NCI-H2196 (cell line): ENCODE results near the gene GRB14.
"Not testable (repeated sequence)": the region's sequence is repeated elsewhere in the genome, so short reads cannot be mapped to it uniquely, and the experiment has no call there.

Experiments used
- DNase-seq: peaks from one replicate; lab custom pipeline; 2025; ENCODE audit not compliant: unreplicated experiment; lab: John Stamatoyannopoulos, UW

Gene GRB14

GRCh38 chr2:164560902-164561301, 60.4 kb downstream of the GRB14 start:
- no peak for DNase-seq

GRCh38 chr2:164560181-164560792, 61.0 kb downstream of the GRB14 start:
- DNase-seq = peak; percentile 65

DNA sequence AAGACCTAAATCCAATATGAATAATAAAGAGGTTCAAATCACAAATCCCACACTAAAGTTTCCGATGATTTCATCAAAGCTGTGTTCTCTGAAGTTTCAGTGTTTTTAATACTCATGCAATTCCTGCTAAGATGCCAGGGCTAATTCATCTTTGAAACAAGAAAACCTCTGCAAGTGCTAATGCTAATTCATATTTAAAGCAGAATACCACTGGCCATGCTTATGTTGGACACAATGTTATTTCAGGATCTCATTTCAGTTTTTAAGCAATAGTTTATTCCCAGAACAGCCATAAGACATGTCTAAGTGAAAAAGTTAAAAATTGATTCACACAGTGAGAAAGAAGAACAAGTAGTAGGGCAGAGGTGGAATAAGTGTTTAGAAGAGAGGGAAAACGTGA, 62.8 kb downstream of the GRB14 start:
- DNase-seq = no peak

- no peak for DNase-seq
These were observed 66.8 kb downstream of the GRB14 start for GRCh38 chr2:164554487-164554886.

GRCh38 chr2:164551519-164551918, 69.8 kb downstream of the GRB14 start:
- DNase-seq = no peak

- not testable (repeated sequence) for DNase-seq
These were observed 71.6 kb downstream of the GRB14 start for GRCh38 chr2:164549705-164550104.

DNA sequence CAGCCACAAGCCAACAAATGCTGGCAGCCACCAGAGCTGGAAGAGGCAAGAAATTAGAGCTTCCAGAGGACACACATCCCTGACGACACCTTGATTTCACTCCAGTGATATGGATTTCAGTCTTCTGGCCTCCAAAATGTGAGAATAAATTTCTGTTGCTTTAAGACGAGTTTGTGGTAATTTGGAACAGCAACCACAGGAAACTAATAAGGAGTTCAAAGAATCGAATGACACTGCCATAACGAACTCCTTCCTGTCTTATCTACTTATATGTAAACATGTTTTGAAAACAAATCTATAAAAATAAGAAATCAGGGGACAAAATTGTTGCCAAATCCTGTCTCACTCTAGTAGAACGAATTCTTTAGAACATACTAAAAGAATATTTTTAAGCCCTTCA, 75.8 kb downstream of the GRB14 start:
- DNase-seq = no peak

GRCh38 chr2:164542581-164543021, 78.7 kb downstream of the GRB14 start:
- peak; percentile 57 for DNase-seq

DNA sequence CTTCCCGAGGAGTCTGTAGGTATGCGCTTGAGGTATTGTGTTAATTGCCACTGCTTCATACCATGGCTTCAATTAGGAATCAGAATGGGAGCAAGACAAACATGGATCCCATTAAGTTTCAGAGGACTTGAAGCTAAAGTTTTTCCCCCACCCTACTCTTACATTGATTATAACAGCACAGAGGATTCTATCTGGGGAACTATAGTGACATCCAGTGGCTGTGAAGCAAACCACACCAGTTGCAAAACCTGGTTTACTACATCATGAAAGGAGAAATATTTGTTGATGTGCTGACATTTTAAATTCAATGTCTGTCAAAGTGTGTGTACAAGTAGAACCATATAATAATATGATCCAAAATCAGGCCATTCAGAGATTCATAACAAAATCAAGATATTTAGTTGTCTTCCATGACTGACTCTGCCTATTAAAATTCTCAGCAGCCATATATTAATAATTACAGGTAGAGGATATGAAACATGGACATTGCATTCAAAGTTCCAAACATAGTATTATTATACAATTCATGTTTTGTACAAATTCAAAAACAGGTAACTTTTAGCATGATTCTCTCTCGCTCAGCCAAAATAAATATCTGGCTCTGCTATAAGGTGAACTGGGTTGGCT, 82.9 kb downstream of the GRB14 start:
- DNase-seq = peak; percentile 60

GRCh38 chr2:164535280-164536025, 85.8 kb downstream of the GRB14 start:
- DNase-seq = peak; percentile 14

DNA sequence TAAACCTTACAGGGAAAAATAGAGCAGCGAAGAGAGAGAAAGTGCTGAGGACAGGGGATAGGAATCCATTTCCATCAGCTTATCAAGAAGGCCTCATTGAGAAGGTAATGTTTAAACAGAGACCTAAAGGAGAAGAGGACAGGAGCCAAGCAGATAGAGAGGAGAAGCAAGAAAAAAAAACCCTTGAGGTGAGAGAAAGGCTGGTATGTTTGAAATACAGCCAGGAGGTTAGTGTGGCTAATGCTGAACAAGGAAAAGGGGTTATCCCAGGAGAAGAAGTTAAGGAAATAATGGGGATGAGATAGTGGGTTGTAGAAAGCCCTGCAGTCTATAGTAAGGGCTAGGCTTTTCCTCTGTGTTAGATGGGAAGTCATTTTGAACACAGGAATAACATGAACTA, 90.8 kb downstream of the GRB14 start:
- DNase-seq = no peak

GRCh38 chr2:164523726-164524125, 97.6 kb downstream of the GRB14 start:
- DNase-seq = no peak

GRCh38 chr2:164523009-164523408, 98.3 kb downstream of the GRB14 start:
- DNase-seq = no peak

- DNase-seq = no peak
These were observed 98.7 kb downstream of the GRB14 start for GRCh38 chr2:164522561-164522981.

DNA sequence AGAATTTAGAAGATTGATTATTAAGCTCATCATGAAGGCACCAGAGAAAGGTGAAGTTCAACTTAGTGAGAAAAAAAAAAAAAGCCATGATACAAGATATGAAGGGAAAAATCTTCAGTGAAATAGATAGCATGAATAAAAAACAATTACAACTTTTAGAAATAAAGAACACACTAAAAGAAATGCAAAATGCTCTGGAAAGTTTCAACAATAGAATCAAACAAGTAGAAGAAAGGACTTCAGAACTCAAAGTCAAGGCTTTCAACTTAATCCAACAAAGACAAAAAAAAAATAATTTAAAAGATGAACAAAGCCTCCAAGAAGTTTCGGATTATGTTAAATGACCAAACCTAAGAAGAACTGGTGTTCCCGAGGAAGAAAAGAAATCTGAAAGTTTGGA, 105.5 kb downstream of the GRB14 start:
- DNase-seq = no peak

DNA sequence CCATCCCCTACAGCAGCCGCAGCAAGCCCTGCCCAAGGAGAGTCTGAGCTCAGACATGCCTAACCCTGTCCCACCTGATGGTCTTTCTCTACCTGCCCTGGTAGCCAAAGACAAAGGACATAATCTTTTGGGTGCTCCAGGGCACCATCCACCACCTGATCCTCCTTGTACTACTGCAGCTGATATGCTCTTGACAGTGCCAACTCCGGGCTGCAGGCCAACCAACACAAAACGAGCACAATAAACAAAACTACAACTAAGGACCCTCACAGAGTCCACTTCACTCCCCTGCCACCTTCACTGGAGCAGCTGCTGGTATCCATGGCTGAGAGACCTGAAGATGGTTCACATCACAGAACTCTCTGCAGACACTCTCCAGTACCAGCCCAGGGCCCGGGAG, 106.3 kb downstream of the GRB14 start:
- DNase-seq = no peak

- DNase-seq = no peak
These were observed 106.8 kb downstream of the GRB14 start for GRCh38 chr2:164514491-164514890.

DNA sequence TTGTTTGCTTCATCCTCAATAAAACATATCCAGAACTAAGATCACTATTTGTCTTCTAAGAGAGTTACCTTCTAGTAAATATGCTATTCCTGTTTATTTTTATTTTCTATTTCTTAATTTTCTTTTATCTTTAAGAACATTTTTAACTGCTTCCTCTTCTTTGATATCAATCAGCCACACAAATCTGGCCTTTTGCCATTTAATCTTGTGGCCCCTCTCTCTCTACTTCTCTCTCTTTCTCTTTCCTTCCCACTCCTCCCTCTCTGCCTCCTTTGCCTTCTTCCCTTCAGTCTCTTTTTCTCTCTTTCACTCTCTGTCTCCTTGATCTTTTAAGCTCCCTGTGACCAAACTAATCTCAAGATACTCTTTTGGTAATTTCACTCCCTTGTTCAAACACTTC, 108.4 kb downstream of the GRB14 start:
- DNase-seq = no peak

DNA sequence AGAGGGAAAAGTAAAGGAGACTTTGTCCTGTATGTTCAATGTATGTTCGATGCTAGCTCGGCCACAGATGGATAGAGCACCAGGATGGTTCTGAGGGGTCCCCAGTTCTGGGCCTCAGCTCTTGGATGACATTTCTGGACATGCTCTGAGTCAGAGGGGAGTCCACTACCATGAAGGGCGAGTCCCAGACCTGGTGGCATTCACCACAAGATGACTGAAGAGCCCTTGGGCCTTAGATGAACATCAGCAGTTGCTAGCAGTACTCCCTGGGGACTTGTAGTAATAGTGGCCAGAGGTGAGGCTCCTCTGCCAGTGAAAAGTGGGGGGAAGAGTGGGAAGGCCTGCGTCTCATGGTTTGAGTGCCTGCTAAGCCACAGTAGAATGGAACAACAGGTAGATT, 109.5 kb downstream of the GRB14 start:
- no peak for DNase-seq

DNA sequence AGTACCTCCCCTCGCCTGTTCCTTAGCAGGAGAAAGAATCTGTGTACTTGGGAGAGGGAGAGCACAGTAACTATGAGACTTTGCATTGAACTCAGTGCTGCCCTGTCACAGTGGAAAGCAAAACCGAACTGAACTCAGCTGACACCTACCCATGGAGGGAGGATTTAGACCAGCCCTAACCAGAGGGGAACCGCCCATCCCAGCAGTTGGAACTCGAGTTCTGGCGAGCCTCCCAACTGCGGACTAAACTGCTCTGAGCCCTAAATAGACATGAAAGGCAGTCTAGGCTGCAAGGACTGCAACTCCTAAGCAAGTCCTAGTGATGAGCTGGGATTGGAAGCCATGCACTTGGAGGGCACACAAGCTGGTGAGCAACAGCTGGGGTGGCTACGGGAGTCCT, 110.4 kb downstream of the GRB14 start:
- no peak for DNase-seq

DNA sequence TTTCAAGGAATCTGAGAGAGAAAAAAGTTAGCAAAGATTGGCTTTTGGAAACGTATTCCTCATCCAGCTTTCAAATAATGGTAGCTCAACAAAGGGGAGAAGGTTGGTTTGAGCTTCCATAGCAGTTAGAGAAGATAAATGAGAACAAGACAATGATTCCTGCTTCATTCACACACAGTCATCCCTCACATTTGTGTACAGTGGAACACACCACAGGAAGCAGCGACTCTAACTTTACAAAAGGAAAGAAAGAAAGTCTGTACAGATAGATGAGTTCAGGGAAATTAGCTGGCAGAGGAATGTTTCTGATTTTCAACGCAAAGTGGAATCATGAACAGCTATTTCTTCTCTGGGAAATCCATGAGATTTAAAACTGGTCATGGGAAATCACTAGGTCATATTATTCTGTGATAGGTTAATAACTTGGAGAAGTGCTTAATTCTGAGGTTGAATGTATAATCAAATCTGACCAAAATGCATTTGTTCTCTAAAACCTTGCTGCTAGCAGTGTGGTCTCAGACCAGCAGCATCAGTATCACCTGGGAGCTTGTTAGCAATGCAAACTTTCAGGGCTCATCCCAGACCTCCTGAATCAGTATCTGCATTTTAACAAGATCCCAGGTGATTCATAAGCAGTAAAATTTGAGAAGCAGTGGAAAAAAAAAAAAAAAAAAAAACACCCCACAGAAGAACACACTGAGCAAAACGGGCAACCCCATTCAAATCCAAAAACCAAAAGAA, 112.0 kb downstream of the GRB14 start:
- DNase-seq = no peak

GRCh38 chr2:164504253-164504652, 117.0 kb downstream of the GRB14 start:
- DNase-seq = no peak
